GM21723 (cell line): ENCODE data around the gene LY86.

ENCODE experiments used
- ATAC-seq: cut with Tn5 transposase; IDR thresholded peaks from one replicate; pipeline ENCODE4 v1.9.1; 2021; ENCODE audit warnings: mild to moderate bottlenecking, moderate library complexity; ENCODE audit not compliant: unreplicated experiment

Gene LY86

DNA sequence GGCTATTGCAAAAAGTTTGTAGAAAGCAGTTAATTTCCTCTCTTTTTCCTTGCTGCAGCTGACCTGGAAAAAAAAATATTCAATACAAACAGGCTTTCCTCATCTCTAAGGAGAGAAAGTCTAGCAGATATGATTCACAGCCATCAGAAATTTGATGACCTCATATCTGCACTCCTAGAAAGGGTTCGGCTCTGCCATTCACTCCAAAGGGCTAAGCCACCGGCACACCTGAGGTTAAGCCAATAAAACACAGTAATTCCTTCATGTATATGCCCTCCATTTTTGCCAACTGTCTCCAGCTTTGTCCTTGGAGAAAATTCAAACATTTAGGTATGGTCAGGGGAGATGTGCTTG, 18.7 kb upstream of the LY86 start:
- ATAC-seq: no peak

DNA sequence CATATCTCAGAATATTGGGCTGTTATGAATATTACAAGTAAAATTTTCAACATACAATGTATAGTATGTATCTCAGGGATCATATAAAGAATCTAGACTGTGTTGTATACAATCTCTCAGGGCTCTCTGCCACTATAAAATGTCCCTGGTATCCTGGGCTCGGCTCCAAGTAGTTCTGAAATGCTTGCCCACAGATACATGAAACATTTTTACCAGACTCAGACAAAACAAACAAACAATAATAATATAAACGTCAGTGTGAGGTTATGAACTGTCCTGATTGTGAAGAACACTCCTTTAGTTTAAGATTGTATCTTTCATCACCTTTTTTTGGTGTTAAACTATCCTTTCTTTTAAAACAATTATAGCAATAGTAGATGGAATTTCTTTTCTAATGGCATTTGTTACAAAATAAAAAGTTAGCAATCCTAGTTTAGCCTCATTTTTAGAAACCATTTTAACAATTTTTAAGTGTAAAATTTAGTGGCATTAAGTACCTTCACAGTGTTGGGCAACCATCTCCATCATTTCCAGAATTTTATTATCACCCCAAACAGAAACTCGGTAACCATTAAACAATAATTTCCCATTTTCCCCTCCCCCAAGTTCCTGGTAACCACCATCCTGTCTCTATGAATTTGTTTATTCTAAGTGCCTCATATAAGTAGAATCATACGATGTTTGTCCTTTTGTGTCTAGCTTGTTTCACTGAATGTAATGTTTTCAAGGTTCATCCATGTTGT, 17.4 kb upstream of the LY86 start:
- no peak for ATAC-seq

DNA sequence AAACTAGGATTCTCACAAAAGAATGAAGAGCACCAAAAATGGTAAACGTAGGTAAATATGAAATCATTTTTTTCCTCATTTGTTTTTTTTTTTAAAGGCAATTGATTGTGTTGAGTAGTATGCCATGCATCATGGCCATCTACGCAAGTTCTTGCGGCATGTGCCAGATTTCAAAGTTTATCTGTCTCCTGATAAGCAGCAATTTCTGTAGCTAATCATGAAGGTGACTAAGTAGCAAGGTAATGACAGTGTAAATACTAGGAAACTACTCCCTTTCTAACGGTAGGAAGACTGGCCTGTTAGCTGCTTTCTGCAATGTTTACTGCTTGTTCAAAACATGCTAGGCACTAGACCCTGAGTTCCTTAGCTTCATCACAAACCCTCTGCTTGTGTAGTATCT, 13.4 kb upstream of the LY86 start:
- ATAC-seq: no peak

DNA sequence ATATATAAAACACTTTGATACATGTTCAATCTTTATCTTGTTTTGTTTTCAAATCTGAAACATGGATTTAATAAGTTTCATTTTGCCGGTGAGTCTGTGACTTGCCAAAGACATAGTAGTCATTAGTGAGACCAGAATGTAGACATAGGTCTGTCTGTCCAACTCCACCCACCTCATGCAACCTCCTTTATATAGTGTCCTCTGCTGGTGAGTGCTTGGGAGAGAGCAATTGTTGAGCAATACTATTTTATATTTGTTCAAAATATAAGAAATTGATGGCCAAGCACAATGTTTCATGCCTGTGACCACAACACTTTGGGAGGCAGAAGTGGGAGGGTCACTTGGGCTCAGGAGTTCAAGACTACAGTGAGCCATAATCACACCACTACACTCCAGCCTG, 10.8 kb upstream of the LY86 start:
- ATAC-seq: no peak

DNA sequence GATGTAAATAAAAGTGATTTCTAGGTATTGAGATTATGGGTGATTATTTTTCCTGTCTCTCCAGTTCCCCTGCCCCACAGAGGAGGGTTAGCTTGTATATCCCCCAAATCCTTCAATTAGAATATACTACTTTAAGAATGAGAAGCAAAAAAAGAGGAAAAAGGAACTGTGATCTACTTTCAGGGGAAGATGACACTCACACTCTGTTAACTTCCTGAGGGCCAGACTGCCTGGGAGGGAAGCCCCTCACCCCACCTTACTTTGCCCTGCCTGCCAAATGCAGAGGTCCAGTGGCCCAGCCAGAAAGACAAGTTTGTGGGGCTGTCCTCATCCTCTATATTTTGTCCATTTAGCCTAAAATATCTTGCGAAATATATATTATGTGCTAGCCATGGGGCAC, 9.2 kb upstream of the LY86 start:
- no peak for ATAC-seq

DNA sequence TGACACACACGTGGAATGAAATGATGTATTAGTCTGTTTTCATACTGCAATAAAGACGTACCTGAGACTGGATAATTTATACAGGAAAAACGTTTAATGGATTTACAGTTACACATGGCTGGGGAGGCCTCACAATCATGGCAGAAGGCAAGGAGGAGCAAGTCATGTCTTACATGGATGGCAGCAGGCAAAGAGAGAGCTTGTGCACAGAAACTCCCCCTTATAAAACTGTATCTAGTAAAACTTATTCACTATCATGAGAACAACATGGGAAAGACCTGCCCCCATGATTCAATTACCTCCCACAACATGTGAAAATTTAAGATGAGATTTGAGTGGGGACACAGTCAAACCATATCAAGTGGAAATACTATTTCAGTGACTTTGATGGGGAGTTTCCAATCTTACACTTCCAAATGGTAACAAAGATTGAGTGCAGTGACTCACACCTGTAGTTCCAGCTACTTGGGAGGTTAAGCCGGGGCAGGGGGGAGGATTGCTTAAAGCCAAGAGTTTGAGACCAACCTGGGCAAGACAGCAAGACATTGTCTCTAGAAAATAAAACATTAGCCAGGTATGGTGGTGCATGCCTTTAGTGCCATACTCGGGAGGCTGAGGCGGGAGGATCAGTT, 8.2 kb upstream of the LY86 start:
- no peak for ATAC-seq

DNA sequence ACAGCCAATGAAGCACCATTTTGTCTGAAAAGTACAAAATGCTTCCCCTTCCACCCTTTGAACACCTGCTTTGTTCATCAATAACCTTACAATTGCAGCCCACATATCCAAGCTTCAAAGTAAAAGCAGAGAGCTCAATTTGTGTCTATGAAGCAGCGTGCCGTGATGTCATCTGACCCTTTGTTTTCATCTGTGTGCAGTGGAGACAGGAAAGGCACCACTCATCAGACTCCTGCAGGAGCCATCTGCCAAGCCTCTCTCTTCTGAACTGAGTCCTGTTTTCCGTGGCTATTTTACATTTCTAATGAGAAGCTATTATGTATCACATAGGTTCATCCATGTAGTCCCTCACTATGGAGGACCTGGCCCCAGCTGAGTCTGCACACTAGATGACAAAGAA, 7.5 kb upstream of the LY86 start:
- ATAC-seq: no peak

DNA sequence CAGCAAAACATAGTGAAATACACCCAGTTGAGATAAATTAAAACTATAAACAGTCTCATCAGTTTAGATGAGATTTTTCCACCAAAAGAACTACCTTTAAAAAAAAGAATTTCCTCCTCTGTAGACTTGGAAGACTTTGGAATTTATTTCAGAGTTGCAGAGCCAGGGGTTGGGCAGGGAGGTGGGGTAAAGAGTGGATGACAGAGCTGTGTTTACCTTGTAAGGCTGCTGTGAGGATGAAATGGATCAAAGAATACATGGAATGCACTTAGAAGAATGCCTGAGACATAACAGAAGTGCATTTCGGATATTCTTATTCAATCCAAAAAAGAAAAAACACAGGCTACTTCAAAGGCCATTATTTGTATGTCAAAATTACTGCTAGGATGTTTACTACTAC, 6.4 kb upstream of the LY86 start:
- no peak for ATAC-seq

DNA sequence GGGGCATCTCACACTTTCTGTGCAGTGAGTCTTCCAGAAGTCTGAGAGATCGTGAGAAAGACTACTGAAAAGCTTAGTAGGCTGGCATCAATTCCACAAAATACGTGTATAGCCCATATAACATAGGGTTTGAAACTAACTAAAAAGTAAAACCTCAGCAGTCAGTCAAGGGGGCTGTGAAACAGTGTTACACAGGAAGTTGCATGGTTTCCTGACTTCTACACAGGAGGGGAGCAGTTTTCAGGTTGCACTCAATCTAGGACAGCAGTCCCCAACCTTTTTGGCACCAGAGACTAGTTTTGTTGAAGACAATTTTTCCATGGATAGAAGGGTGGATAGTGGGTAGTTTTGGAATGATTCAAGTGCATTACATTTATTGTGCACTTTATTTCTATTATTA, 4.7 kb upstream of the LY86 start:
- ATAC-seq: no peak

DNA sequence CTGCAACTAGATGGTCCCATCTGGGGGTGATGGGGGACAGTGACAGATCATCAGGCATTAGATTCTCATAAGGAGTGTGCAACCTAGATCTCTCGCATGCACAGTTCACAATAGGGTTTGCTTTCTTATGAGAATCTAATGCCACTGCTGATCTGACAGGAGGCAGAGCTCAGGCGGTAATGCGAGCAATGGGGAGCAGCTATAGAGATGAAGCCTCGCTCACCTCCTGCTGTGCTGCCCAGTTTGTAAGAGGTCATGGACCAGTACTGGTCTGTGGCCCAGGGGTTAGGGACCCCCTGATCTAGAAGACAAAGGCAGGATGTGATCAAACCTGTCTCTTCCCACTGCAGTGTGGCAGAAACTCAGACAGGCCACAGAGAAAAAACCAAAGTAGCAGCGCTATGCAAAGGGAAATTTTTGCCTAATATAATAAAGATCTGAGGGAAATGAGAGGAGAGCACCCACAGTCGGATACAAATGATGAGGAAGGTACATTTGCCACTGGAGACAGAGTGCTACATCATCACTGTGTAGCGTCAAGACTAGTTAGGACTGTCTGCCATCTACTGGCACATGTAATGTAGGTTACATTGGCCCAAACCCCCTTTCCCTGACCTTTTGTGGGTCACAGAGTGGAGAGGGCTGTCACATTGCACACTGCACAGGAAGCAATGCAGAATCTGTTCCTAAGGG, 4.1 kb upstream of the LY86 start:
- no peak for ATAC-seq

DNA sequence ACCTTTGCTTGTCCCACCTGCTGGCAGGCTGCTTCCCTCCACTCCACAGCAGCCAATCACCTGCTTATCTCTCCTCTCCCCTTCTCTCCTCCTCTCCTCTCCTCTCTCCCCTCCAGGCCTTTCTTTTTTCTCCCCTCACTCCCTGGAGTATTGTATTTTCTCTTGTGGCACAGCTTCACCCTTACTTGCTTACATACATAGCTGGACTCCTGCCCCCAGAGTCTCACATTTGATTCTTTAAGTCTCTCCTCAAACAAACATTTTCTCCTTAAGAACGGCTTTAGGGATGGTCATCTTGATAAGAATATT, 3.6 kb upstream of the LY86 start:
- ATAC-seq: no peak

DNA sequence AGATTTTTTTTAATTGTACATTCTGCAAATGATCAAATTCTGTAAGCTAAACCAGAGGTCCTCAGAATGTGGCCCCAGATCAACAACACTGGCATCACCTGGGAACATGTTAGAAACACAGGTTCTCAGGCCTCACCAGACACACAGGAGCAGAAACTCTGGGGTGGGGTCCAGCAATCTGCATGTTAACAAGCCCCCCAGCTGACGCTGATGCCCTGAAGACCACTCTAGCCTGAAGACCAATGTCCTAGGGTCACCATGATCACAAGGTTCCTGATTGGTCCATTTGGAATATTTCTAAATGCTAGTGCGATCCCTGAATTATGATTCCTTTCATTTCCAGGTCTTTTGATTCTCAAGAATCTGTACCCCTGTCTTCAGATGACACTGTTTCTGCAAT, 2.4 kb upstream of the LY86 start:
- no peak for ATAC-seq

DNA sequence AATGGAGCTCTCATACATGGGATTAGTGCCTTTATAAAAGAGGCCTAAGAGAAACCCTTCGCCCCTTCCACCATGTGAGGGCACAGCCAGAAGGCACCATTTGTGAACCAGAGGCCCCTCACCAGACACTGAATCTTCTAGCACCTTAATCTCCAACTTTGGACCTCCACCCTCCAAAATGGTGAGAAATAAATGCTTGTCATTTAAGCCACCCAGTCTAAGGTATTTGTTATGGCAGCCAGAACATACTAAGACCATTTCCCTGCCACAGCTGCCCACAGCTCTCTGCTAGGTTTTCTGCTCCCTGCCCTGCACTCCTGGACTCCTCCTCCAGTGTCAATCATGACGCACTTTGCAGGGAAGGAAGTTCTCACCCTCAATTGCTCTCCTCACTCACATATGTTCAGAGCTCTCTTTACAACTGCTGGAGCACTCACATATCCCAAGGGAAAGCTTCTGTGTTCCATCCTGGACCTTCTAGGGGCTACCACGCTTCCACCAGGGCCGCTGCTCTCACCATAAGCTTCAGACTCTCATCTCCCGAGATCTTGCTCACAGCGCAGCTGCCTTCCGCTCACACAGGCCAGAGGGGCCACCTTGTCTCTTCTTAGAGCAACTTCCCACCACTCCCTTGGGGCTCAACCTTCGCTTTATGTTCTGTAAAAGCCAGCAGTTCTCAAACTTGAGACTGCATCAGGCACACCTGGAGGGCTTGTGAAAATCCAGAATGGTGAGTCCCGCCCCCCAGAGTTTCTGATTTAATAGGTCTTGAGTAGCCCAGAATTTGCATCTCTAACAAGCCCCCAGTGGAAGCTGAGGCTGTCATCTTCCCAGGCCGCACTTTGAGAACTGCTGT, 1.6 kb upstream of the LY86 start:
- peak; percentile 56 for ATAC-seq

DNA sequence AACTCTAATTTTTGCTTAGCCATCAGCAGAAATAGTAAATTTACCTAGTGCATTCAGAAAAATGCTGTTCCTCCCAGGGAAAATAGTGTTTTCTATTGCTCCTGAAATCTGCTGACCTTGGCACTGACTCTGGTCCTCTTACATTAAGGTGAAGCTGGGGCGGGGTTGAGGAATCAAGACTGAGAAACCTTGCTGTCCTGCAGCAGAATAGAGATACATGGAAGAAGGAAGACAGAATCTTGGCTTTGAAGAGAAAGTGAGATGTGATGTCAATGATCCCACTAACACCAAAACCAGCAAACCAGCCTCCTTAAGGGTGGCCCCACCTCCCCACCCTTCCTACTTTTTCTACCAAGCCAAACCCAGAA, 840 bp upstream of the LY86 start:
- no peak for ATAC-seq

DNA sequence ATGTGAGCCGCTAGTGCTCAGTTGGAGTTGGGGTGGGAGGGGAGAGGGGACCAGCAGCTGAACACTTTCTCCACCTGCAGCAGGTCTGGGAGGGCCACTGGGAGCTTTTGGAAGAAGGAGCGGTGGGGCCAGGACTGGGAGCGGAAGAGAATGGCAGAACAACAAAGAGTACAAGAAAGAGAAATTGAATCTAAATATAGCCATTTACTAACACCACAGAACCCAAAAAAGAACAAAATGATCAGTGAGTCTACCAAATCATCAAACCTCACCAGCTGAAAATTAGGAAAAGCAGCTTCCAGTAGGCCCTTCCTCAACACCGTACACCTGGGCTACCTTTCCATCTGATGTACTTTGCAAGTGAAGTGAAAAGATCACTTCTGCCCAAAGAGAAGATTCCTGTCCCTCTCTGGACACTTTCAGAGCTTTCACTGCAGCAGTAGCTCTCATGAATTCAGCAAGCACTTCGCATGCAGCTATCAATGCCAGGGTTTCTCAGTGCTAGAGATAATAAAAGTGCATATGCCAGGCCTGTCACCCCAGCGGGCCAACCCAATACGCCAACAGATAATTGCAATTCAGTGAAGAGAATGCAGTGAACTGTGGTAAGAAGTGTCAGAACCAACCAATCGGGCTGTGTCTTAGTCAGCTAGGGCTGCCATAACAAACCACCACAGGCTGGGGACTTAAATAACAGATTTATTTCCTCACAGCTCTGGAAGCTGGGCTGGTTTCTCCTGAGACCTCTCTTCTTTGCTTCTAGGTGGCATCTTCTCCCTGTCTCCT, 597 bp downstream of the LY86 start:
- ATAC-seq: no peak

DNA sequence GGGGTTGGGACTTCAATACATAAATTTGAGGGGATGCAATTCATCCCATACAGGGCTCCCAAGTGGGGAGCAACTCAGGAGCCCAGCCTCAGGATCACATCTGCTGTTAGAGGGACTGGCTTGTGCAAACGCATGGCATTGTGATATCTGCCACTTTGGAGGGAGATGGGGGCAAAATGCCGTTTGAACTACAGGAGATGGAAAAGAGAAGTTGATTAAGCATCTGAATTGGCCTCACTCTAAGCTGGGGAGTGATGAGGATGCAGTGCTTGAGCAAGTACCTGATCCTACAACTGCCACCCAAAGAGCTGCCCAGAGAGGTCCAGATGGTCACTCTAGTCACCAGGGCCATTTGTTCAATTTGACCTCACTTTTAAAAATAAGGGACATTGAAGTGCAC, 2.0 kb downstream of the LY86 start:
- ATAC-seq: no peak

DNA sequence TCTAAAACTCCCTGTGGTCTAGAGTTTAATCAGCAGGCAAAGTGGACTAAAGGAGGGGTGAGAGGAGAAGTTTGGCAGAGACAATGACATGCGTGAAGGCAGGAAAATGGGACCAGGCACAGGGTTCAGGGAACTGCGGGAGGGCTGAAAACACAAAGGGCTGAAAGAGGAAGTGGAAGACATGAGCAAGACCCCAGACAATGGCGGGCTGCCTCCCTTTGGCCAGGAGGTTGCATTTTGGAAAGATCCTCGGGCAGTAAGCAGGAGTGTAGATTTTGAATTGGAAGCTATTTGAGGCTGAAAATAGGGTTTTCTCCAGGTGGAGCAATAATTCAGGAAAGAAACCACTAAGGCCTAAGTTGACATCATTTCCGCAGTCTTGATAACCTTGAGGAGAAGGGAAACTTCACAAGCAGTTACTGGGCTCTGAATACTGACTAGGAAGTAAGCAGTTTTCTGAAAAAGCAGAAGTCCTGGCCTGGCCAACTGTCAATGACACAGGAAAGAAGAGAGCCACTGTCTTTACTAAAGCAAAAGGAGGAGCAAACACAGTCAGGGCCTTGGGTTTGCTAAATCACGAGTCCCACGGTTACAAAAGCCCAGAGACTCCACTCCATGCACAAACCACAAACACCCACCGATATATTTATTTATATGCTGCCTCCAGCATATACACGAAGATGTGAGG, 3.4 kb downstream of the LY86 start:
- ATAC-seq: peak; percentile 32

DNA sequence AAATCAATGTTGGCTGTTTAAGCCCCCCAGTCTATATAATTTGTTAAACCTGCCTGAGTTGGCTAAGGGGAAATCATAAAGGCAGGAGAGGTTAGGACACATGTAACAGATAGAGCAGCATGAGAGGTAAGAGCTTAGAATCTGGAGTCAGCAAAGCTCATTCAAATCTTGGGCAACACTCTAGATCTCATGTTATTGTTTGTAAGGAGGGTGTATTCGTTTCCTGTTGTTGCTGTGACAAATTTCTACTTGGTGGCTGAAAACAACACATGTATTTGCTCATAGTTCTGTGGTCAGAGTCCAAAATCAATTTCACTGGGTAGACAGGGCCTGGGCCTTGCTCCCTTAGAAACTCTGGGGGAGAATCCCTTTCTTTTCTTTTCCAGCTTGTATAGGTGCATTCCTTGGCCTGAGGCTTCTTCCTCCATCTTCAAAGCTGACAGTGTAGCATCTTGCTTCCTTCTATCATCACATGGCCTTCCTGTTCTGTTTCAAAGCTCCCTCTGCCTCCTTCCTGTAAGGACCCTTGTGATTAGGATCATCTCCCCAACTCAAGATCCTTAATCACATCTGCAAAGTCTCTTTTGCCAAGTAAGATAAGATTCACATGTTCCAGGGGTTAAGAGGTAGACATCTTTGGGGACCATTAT, 4.4 kb downstream of the LY86 start:
- ATAC-seq: no peak

DNA sequence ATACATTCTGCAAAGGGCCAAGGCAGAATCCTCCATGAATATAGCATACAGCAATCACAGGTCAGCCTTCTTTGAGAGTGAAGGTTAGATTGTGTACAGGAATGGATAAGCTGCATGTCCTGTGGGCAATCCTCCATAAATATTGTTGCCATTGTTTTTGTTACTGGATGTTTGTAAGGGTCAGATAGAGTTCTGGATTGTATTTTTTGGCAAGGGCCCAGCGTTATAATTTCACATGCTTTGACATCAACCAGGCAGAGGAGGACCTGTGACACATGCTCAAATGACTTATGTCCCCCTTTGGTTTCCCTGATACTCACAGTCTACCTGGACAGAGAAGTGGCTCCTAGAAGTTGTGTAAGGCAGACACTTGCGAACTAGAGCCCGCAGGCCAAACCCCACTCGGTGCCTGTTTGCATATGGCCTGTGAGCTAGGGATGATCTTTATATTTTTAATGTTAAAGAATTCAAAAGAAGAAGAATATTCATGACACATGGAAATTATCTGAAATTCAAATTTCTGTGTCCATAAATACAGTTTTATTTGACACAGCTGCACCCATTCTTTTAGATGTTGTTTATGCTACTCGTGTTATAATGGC, 5.4 kb downstream of the LY86 start:
- no peak for ATAC-seq

DNA sequence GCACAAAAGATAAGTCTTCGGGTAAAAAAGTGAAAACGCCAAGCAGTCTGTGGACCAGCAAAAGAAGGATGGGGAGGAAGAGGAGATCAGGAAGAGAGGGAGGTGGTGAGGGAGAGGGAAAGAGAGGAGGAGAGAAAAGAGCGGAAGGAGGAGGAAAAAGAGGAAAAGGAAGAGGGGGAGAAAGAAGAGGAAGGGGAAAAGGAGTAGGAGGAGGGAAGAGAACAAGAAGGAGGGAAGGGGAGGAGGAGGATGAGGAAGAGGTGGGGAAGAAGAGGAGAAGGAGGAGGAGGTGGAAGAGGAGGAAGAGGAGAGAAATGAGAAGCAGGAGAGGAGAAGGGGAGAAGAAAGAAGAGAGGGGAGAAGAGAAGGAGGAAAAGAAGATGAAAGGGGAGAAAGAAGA, 6.5 kb downstream of the LY86 start:
- ATAC-seq: no peak
